HFF-Myc (cell line): ENCODE data around the gene TTLL12.

Experiments used
- DNase-seq: peaks from one replicate; pipeline ENCODE4 v3.0.0-alpha.2; 2011; ENCODE audit warnings: low read depth; ENCODE audit errors: extremely low read depth
- H3K4me3 ChIP-seq: replicated peaks from 2 replicates; pipeline ENCODE4 v1.5.1; 2011; ENCODE audit warnings: low read depth, mild to moderate bottlenecking, control low read depth, low read length
- CTCF ChIP-seq: IDR thresholded peaks from 2 replicates; pipeline ENCODE4 v1.5.1; 2012; ENCODE audit warnings: mild to moderate bottlenecking, low read depth, low read length, control low read depth; ENCODE audit errors: missing control alignments

Gene TTLL12

GRCh38 chr22:43174941-43175531 is 11.9 kb downstream of the TTLL12 start:
- DNase-seq, result no peak
- no peak overlapping the region for H3K4me3 ChIP-seq
- no peak for TF ChIP-seq CTCF

GRCh38 chr22:43173976-43174720 is 12.8 kb downstream of the TTLL12 start:
- no peak for DNase-seq
- no peak for TF ChIP-seq CTCF

GRCh38 chr22:43173566-43173965 is 13.4 kb downstream of the TTLL12 start:
- no peak overlapping the region for H3K4me3 ChIP-seq
- no peak for DNase-seq
- TF ChIP-seq CTCF, result no peak

More at GRCh38 chr22:43173976-43174720, 12.8 kb downstream of the TTLL12 start:
- no peak overlapping the region for H3K4me3 ChIP-seq

GRCh38 chr22:43172191-43172590 is 14.7 kb downstream of the TTLL12 start:
- no peak overlapping the region for H3K4me3 ChIP-seq
- no peak for DNase-seq
- TF ChIP-seq CTCF, result no peak

- H3K4me3 ChIP-seq, result no peak overlapping the region
- no peak for TF ChIP-seq CTCF
- no peak for DNase-seq
Measured at GRCh38 chr22:43171607-43172006, 15.3 kb downstream of the TTLL12 start.

- no peak overlapping the region for H3K4me3 ChIP-seq
- TF ChIP-seq CTCF, result no peak
- no peak for DNase-seq
Measured at GRCh38 chr22:43171019-43171491, 15.9 kb downstream of the TTLL12 start.
